Endothelial cell of umbilical vein (primary cell): ENCODE measurements around the gene CNOT9. TPM values are rescaled to one million over a fixed set of nuclear protein-coding genes. Genes with fewer than 3 reads are reported as not detected.

Source experiments
- BruUV-seq: library from RNA; stranded (reverse); fragments of 400-500 nt; replicated peaks from 2 replicates; lab custom pipeline; 2021; lab: Mats Ljungman, UMichigan
- CTCF ChIA-PET: fragments of 300-600, 350-600 bp; sonication (Branson Sonifier 250); formaldehyde crosslinking; loops from one replicate; lab custom pipeline; 2021; ENCODE audit warnings: antibody characterized with exemption, inconsistent platforms; lab: Charles Lee
- POLR2A ChIA-PET: fragments of 300-600, 350-600 bp; sonication (Branson Sonifier 250); formaldehyde crosslinking; loops from one replicate; lab custom pipeline; 2021; ENCODE audit warnings: antibody characterized with exemption, inconsistent platforms; lab: Charles Lee
- DNase-seq: peaks from one replicate; pipeline ENCODE4 v3.0.0-alpha.2; 2011; ENCODE audit warnings: low read depth, low spot score
- FAIRE-seq: peaks from 2 replicates; lab custom pipeline; 2011; peaks lifted over from hg19 to GRCh38; lab: Jason Lieb, UNC
- H2AFZ ChIP-seq: 2 replicates; pipeline ENCODE4 v1.6.0; 2012; ENCODE audit warnings: low read depth, low read length, control low read depth, inconsistent platforms
- H3K27ac ChIP-seq: 2 replicates; pipeline ENCODE4 v1.5.1; 2011; ENCODE audit warnings: low read depth, mild to moderate bottlenecking, control low read depth, low read length, moderate library complexity; ENCODE audit not compliant: insufficient read depth
- H3K27me3 ChIP-seq, 2 experiments: 2 replicates each; pipeline versions ENCODE4 v1.6.0 to v1.6.1; 2011; ENCODE audit warnings: low read length in 2 of 2, mixed read lengths in 1 of 2; ENCODE audit not compliant: control insufficient read depth in 2 of 2, insufficient read depth in 2 of 2
- H3K36me3 ChIP-seq, 2 experiments: 2 replicates in 1 of 2; 3 replicates in 1 of 2; pipeline ENCODE4 v1.5.1; 2011; ENCODE audit warnings: low read length in 2 of 2, mild to moderate bottlenecking in 1 of 2, moderate library complexity in 1 of 2; ENCODE audit not compliant: control insufficient read depth in 2 of 2, insufficient read depth in 2 of 2; ENCODE audit errors: extremely low read depth in 1 of 2
- H3K4me1 ChIP-seq: 3 replicates; pipeline ENCODE4 v1.5.1; 2011; ENCODE audit warnings: mild to moderate bottlenecking, low read length; ENCODE audit not compliant: control insufficient read depth, insufficient read depth; ENCODE audit errors: extremely low read depth
- H3K4me2 ChIP-seq: 2 replicates; pipeline ENCODE4 v1.6.1; 2011; ENCODE audit warnings: low read length, control low read depth, mixed read lengths; ENCODE audit not compliant: insufficient read depth
- H3K4me3 ChIP-seq, 3 experiments: fragments of 200-600 bp in 1 of 3; sonication (generic), shearing (Covaris generic) in 1 of 3; replicated peaks in 1 of 3; 2 replicates each; pipeline ENCODE4 v1.5.1; 2011 to 2016; ENCODE audit warnings: control low read depth in 3 of 3, low read length in 3 of 3, mild to moderate bottlenecking in 2 of 3, inconsistent platforms in 1 of 3, low read depth in 1 of 3, moderate library complexity in 1 of 3; ENCODE audit not compliant: insufficient read depth in 1 of 3
- H3K79me2 ChIP-seq: 2 replicates; pipeline ENCODE4 v1.6.0; 2012; ENCODE audit warnings: low read length, inconsistent platforms; ENCODE audit not compliant: control insufficient read depth, insufficient read depth
- H3K9ac ChIP-seq: replicated peaks from 2 replicates; pipeline ENCODE3; 2011; ENCODE audit warnings: low read length, control low read depth; ENCODE audit not compliant: insufficient read depth; ENCODE audit errors: extremely low read depth
- H3K9me1 ChIP-seq: replicated peaks from 3 replicates; pipeline ENCODE4 v1.6.0; 2011; ENCODE audit warnings: mild to moderate bottlenecking, low read length; ENCODE audit not compliant: control insufficient read depth, insufficient read depth; ENCODE audit errors: extremely low read depth
- H3K9me3 ChIP-seq: replicated peaks from 2 replicates; pipeline ENCODE4 v1.5.1; 2012; ENCODE audit warnings: low read length, inconsistent platforms; ENCODE audit not compliant: control insufficient read depth, insufficient read depth
- H4K20me1 ChIP-seq: replicated peaks from 2 replicates; pipeline ENCODE3; 2011; ENCODE audit warnings: mild to moderate bottlenecking, low read length; ENCODE audit not compliant: control insufficient read depth, insufficient read depth; ENCODE audit errors: extremely low read depth
- EZH2 ChIP-seq: IDR thresholded peaks from 2 replicates; pipeline ENCODE4 v1.6.1; 2012; ENCODE audit warnings: borderline replicate concordance, low read depth, mild to moderate bottlenecking, moderate library complexity, low read length, inconsistent platforms; ENCODE audit not compliant: severe bottlenecking
- FOS ChIP-seq: IDR thresholded peaks from 2 replicates; pipeline ENCODE4 v1.6.1; 2011; ENCODE audit warnings: mild to moderate bottlenecking, low read length, moderate library complexity, borderline replicate concordance; ENCODE audit not compliant: insufficient read depth
- GATA2 ChIP-seq: IDR thresholded peaks from 2 replicates; pipeline ENCODE4 v1.7.0; 2011; ENCODE audit warnings: low read depth, mild to moderate bottlenecking, moderate library complexity, mixed read lengths, low read length; ENCODE audit not compliant: insufficient read length, insufficient read depth
- JUN ChIP-seq: IDR thresholded peaks from 2 replicates; pipeline ENCODE4 v1.6.1; 2011; ENCODE audit warnings: borderline replicate concordance, low read depth; ENCODE audit not compliant: insufficient read length, insufficient read depth
- MYC ChIP-seq: IDR thresholded peaks from one replicate; pipeline ENCODE4 v1.6.1; 2011; ENCODE audit warnings: mild to moderate bottlenecking, low read depth, low read length
- POLR2A ChIP-seq: IDR thresholded peaks from 2 replicates; pipeline ENCODE4 v1.6.1; 2012; ENCODE audit warnings: low read depth, mild to moderate bottlenecking, control low read depth, low read length
- POLR2AphosphoS5 ChIP-seq: IDR thresholded peaks from 2 replicates; pipeline ENCODE4 v1.6.1; 2012; ENCODE audit warnings: low read depth, mild to moderate bottlenecking, control low read depth, low read length, moderate library complexity; ENCODE audit not compliant: insufficient read depth
- dilution Hi-C: fragments of 300-500 bp; cut with MboI; formaldehyde crosslinking; loops from one replicate; pipeline ENCODE4 v1.15.0; 2019; ENCODE audit warnings: low sequenced_read_pairs; ENCODE audit not compliant: extremely low pct_ligation_motif_present
- intact Hi-C: fragments of 100-400 bp; cut with micrococcal nuclease; formaldehyde crosslinking; loops from one replicate; pipeline ENCODE4 v1.10.0; 2022
- polyA plus RNA-seq, 4 experiments: library from polyadenylated mRNA; depleted of rRNA in 3 of 4; stranded (reverse) in 3 of 4; unstranded in 1 of 4; fragments of >200 nt; gene quantifications; 2 replicates each; pipeline versions ENCODE4 v1.2.1 to v1.2.3, GENCODE V29; 2011 to 2012; ENCODE audit warnings: missing spikeins in 1 of 4
- total RNA-seq: library from RNA; stranded (reverse); gene quantifications from 2 replicates; pipeline ENCODE4 v1.2.3, GENCODE V29; 2021
- TF ChIP-seq, protein P1 (sequence below): IDR thresholded peaks from 2 replicates; pipeline ENCODE4 v1.6.1; 2011; ENCODE audit not compliant: insufficient read depth, insufficient read length
- TF ChIP-seq, protein P2 (sequence below), 2 donors: IDR thresholded peaks; 1 replicate in 1 of 2; 2 replicates in 1 of 2; pipeline ENCODE4 v1.5.1; 2011; ENCODE audit warnings: low read length in 2 of 2, mild to moderate bottlenecking in 2 of 2, moderate library complexity in 2 of 2, control low read depth in 1 of 2, inconsistent platforms in 1 of 2, low read depth in 1 of 2; ENCODE audit not compliant: insufficient read depth in 1 of 2; ENCODE audit errors: extremely low read depth in 1 of 2

The CNOT9 gene
- total and polyA plus RNA-seq, 2 donors (not counting 3 experiments of a cell fraction or from before 2014, with no cell fraction given) = 53.2 to 68.9 TPM

DNA sequence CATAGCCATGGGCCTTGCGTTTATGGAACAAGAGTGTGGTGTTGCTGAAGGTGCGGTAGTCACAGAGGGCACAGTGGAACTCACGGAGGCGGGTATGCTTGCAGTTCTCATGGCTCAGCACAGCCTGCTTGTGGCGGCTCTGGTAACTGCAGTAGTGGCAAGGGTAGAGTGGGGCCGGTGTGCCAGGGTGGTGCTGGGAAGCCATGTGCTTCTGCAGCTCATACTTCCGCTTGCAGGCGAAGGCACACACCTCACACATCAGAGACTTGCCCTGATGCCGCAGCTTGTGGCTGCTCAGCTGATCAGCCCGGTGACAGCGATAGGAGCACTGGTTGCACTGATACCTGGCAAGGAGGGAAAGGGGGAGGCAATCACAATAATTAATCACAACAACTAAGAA lies 76.1 kb downstream of the CNOT9 start:
- FAIRE-seq = no peak
- H3K79me2 ChIP-seq = peaks cover 9% of the 10 kb centered on the region
- ChIA-PET POLR2A (no interaction called here), CTCF (no interaction called here)
- intact Hi-C loops = loop anchor here (5.0 kb wide), 1 partner anchor 372 kb away; the partner anchor contains the start of genes AAMP and PNKD
- TF ChIP-seq, protein P1, sequence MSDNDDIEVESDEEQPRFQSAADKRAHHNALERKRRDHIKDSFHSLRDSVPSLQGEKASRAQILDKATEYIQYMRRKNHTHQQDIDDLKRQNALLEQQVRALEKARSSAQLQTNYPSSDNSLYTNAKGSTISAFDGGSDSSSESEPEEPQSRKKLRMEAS = no peak
- TF ChIP-seq GATA2 = no peak
- TF ChIP-seq MYC = no peak
- TF ChIP-seq FOS = no peak
- no peak for TF ChIP-seq POLR2A
- no peak for TF ChIP-seq EZH2
- no peak for TF ChIP-seq JUN
- TF ChIP-seq POLR2AphosphoS5 = no peak
- TF ChIP-seq, protein P2, sequence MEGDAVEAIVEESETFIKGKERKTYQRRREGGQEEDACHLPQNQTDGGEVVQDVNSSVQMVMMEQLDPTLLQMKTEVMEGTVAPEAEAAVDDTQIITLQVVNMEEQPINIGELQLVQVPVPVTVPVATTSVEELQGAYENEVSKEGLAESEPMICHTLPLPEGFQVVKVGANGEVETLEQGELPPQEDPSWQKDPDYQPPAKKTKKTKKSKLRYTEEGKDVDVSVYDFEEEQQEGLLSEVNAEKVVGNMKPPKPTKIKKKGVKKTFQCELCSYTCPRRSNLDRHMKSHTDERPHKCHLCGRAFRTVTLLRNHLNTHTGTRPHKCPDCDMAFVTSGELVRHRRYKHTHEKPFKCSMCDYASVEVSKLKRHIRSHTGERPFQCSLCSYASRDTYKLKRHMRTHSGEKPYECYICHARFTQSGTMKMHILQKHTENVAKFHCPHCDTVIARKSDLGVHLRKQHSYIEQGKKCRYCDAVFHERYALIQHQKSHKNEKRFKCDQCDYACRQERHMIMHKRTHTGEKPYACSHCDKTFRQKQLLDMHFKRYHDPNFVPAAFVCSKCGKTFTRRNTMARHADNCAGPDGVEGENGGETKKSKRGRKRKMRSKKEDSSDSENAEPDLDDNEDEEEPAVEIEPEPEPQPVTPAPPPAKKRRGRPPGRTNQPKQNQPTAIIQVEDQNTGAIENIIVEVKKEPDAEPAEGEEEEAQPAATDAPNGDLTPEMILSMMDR (IDR thresholded peaks at IDR 0.05; ENCODE audit: extremely low read depth in 1 of 2, insufficient read depth in 1 of 2, low read depth in 1 of 2, low read length in 2 of 2) = no peak
- H3K9ac ChIP-seq = no peak overlapping the region
- no peaks in the 10 kb centered on the region for H3K27me3 ChIP-seq
- no peak for DNase-seq
- no peak overlapping the region for H2AFZ ChIP-seq
- H3K4me2 ChIP-seq = no peak overlapping the region
- H4K20me1 ChIP-seq = no peaks in the 10 kb centered on the region
- H3K27ac ChIP-seq = peak overlapping the region; percentile 23
- H3K9me3 ChIP-seq = no peaks in the 10 kb centered on the region
- dilution Hi-C loops = loop anchor here (5.0 kb wide), 1 partner anchor 77 kb away; the partner anchor contains the start of genes CNOT9 and USP37
- peaks cover 6% of the 10 kb centered on the region for H3K4me1 ChIP-seq
- BruUV-seq = no TSS peak
- no peaks in the 10 kb centered on the region for H3K9me1 ChIP-seq
- H3K36me3 ChIP-seq = peaks cover 26 to 56% of the 10 kb centered on the region in 2 experiments
- H3K4me3 ChIP-seq = no peak overlapping the region
